ENCODE data around the gene AGAP3.

AGAP3 gene

DNA sequence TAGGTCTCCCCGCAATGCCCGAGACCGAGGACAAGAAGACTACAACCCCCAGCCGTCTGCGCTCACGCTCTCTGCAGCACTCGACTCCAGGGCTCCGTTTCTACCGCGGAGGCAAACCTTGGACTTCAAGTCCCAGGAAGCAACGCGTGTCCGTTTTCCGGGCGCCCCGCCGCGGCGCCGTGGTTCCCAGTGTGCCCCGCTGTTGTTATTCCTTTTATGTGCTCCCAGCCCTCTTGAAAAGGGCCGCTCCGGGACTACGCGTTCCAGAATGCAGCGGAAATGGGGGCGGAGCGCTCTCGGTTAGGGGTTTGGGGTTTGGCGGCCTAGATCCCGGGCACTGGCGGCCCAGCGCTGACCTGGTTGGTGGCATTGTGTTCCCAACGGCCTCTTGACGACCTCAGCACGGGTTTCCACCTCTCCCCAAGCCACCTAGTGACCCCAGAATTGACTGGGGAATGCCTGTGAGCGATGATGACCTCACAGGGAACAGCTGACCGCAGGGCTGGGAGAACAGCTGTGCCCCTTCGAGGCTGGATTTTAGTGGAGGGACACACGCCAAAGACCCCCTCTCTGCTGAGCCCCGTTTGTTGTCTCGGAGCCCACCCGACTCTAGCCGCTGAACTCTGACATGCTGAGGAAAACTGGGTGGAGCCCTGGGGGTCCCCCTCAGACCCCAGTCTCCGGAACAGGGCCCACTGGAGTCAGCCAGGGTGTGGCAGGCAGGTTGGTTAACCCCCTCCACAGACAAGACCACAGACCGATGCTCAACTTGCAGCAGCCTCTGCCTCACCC is 28.1 kb upstream of the AGAP3 start:
- peak; percentile 98 for DNase-seq

DNA sequence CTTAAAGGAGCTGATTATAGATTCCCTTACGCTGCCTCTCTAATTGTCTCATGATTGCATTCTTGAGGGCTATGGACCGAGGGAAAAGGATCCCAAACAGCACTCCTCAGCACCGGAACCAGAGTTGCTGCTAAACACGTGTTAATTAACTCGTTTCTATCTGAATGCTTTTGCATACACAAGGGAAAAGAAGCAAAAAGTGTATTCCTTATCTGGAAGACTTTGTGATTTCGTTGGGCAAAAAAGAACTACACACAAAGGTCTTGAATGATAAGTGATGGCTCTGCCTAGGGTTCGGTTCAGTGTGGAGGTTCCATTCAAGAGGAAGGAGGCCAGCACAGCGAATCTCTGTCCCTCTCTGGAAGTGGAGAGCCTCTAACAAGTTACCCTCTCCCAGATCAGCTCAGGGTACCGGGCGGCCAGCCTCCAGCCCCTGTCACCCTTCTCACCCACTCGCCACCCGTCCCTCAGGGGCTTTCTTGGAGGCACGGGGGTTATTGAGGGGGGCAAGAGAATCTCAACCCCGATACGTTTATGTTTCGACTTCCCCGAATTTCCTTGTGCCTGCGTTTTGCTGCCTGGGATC is 27.4 kb upstream of the AGAP3 start:
- no peak for DNase-seq

- peak; percentile 56 for DNase-seq
Observed at GRCh38 chr7:151059367-151060112, 26.7 kb upstream of the AGAP3 start, which contains the start of gene SLC4A2. Gene SLC4A2, plus strand, starts transcription at chr7:151059589. Its CDS starts 2,399 bp downstream, at chr7:151061988.

- no peak for DNase-seq
Observed at GRCh38 chr7:151060113-151060415, 26.2 kb upstream of the AGAP3 start.

DNA sequence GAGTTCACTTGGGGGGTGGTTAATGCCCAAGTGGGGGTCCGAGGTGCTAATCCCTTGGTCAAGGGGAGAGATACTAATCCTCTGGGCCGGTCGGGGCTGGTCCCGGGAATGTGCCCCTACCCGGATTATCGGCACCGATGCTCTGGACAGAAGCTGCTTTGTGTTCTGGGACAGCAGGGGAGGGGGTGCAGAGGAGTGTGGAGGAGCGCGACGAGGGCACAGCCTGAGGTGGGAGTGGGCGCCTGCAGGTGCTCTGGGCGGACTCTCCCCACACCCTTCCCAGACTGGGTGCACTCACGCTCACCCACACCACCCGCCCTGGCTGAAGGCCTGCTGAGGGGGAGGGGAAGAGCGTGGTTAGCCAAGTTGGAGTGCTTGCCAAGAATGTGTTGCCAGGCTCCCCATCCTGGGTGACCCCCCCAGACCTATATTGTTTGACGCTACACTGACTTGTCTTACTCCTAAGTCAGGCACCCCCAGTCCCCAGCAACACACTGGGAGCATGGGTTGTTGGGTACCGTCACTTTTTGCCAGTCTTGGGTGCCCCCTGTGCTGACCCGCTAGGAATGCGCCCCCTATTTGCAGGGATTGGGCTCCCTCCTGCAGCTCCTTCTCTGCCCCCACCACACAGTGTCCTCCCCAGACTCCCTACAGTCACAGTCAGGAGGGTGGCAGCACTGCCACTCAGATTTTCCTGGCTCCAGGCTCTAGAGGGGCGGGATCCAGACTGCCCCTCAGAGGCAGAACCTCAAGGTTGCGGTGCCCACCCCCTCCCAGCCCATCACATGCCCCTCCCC is 25.7 kb upstream of the AGAP3 start:
- no peak for DNase-seq

- no peak for DNase-seq
Observed at GRCh38 chr7:151061213-151062110, 24.8 kb upstream of the AGAP3 start.

DNA sequence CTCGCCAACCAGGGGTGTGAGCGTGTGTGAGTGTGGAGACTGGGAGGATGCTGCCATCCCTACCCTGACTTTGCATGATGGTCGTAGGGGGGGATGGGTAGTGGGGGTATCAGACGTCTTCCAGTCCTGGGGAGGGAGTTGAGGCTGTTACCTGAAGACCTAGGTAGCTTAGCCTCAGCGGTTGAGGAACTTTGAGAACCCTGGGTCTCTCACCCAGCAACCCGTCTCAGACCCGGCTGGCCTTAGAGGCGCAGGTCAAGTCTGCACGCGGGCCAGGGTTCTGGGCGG is 24.2 kb upstream of the AGAP3 start:
- DNase-seq = no peak

- no peak for DNase-seq
Observed at GRCh38 chr7:151062399-151063211, 23.7 kb upstream of the AGAP3 start.

DNA sequence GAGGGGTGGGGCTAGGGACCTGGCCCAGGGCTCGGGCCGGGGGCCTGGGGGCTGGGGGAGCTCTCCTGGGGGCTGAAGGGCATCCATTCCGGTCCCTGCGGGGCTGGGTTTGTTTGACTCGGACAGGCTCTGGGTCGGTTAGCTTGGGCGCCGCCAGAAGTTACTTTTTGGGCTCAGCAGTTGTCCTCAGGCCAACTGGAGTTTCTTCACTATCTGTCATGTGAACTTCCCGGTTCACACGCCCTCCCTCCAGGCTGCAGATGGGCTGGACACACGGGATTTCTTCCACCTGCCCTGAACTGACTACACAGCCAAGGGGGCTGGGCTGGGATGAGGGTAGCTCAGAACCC is 23.1 kb upstream of the AGAP3 start:
- DNase-seq = no peak

- DNase-seq = no peak
Observed at GRCh38 chr7:151064454-151064853, 21.8 kb upstream of the AGAP3 start.

GRCh38 chr7:151064993-151065392 is 21.3 kb upstream of the AGAP3 start:
- no peak for DNase-seq

- no peak for DNase-seq
Observed at GRCh38 chr7:151065516-151065915, 20.8 kb upstream of the AGAP3 start.

GRCh38 chr7:151066273-151066974 is 19.9 kb upstream of the AGAP3 start:
- DNase-seq = no peak

DNA sequence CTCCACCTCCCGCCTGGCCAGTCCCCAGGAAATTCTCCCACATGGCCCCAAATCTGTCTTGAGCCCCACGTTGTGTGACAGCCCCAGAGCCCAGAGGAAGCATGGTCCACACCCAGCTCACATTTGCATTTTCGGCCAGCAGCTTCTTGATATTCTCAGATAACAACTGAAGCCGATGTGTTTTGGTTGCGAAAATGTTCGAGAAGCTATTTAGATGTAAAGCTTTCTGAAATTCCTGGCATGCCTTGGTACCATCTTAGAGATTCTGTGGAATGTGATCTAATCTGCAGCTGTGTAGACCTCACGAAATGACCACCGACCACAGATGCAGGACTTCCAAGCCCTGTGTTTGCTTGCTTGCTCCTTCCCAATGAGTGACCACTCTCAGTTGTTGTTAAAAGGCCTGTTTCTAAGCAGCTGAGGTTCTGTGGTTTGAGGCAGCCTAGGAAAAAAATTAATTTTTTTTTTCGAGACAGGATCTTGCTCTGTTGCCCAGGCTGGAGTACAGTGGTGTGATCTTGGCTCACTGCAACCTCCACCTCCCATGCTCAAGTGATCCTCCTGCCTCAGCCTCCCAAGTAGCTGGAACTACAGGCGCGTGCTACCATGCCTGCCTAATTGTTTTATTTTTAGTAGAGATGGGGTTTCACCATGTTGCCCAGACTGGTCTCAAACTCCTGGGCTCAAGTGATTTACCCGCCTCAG is 18.1 kb upstream of the AGAP3 start:
- DNase-seq = no peak

- DNase-seq = no peak
Observed at GRCh38 chr7:151069841-151070573, 16.3 kb upstream of the AGAP3 start.

DNA sequence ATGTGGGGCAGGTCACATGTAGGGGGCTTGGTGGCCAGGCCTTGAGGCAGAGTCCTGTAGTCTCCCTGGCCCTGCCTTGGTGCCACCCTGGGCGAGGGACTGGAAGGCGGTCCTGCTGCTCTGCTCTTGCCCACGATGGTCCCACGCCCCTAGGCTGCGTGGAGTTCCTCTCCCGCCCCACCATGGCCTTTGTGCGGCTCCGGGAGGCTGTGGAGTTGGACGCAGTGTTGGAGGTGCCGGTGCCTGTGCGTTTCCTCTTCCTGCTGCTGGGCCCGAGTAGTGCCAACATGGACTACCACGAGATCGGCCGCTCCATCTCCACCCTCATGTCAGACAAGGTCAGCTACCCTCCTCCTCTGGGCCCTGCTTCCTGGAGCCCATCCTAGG is 15.7 kb upstream of the AGAP3 start:
- DNase-seq = no peak

DNA sequence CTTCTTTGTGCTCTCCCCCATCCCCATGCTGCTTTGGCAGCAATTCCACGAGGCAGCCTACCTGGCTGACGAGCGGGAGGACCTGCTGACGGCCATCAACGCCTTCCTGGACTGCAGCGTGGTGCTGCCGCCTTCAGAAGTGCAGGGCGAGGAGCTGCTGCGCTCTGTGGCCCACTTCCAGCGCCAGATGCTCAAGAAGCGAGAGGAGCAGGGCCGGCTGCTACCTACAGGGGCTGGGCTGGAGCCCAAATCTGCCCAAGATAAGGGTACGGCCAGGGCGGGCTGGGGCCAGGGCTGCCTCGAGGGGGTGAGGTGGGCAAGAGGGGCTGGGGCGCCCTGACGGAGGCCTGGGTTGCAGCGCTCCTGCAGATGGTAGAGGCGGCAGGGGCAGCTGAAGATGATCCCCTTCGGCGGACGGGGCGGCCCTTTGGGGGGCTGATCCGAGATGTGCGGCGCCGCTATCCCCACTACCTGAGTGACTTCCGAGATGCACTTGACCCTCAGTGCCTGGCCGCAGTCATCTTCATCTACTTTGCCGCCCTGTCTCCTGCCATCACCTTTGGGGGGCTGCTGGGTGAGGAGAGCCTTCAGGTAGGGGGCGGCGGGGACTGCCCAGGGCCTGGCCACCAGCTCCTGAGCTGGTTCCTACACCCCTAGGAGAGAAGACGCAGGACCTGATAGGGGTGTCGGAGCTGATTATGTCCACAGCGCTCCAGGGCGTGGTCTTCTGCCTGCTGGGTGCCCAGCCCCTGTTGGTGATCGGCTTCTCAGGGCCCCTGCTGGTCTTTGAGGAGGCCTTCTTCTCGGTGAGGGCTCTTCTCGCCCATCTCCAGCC is 15.0 kb upstream of the AGAP3 start:
- no peak for DNase-seq

GRCh38 chr7:151073990-151074389 is 12.3 kb upstream of the AGAP3 start:
- DNase-seq = no peak

Data from stimulated activated naive CD4-positive, alpha-beta T cell treated with Interleukin-2 at 50 U/mL for 16 hours (primary cell).